Liver (tissue), 9 donors: Measurements from ENCODE around the gene TBL1X. TPM values are rescaled to one million over a fixed set of nuclear protein-coding genes. Genes with fewer than 3 reads are reported as not detected.

ENCODE experiments used
- DNase-seq: peaks from one replicate; pipeline ENCODE4 v3.0.0-alpha.2; 2017; ENCODE audit warnings: low spot score
- H3K27ac ChIP-seq, 2 donors: one replicate each; pipeline ENCODE4 v1.7.0; 2013; ENCODE audit warnings: inconsistent platforms in 2 of 2, low read length in 2 of 2, control low read depth in 1 of 2, low read depth in 1 of 2, mild to moderate bottlenecking in 1 of 2
- H3K27me3 ChIP-seq, 4 donors: one replicate each; pipeline versions ENCODE4 v1.6.1 to v1.7.0; 2013; ENCODE audit warnings: low read length in 3 of 4, inconsistent platforms in 1 of 4, mild to moderate bottlenecking in 1 of 4, moderate library complexity in 1 of 4; ENCODE audit not compliant: control insufficient read depth in 4 of 4, insufficient read depth in 4 of 4
- H3K36me3 ChIP-seq, 4 donors: one replicate each; pipeline versions ENCODE4 v1.6.1 to v1.7.0; 2013; ENCODE audit warnings: low read length in 3 of 4, mild to moderate bottlenecking in 3 of 4, low read depth in 1 of 4, moderate library complexity in 1 of 4; ENCODE audit not compliant: control insufficient read depth in 4 of 4, insufficient read depth in 3 of 4
- H3K4me1 ChIP-seq, 4 donors: one replicate each; pipeline versions ENCODE4 v1.6.1 to v1.7.0; 2013; ENCODE audit warnings: low read length in 3 of 4, mild to moderate bottlenecking in 3 of 4, moderate library complexity in 1 of 4; ENCODE audit not compliant: control insufficient read depth in 4 of 4, insufficient read depth in 4 of 4
- H3K4me3 ChIP-seq, 3 donors: one replicate each; pipeline versions ENCODE4 v1.6.1 to v1.7.0; 2013; ENCODE audit warnings: low read length in 3 of 3, control low read depth in 1 of 3, low read depth in 1 of 3, mild to moderate bottlenecking in 1 of 3
- H3K9ac ChIP-seq, 2 donors: one replicate each; pipeline ENCODE4 v1.7.0; 2013; ENCODE audit warnings: low read length in 2 of 2, mild to moderate bottlenecking in 2 of 2, moderate library complexity in 2 of 2, control low read depth in 1 of 2, low read depth in 1 of 2
- H3K9me3 ChIP-seq, 4 donors: one replicate each; pipeline versions ENCODE4 v1.6.1 to v1.7.0; 2013; ENCODE audit warnings: low read length in 3 of 4; ENCODE audit not compliant: control insufficient read depth in 4 of 4
- EGR1 ChIP-seq, 2 donors: IDR thresholded peaks; 2 replicates each; pipeline ENCODE4 v1.6.1; 2016 to 2018; ENCODE audit warnings: antibody characterized with exemption in 2 of 2, low read depth in 2 of 2
- FOXA1 ChIP-seq: IDR thresholded peaks from 2 replicates; pipeline ENCODE4 v1.6.1; 2016; ENCODE audit warnings: antibody characterized with exemption
- FOXA2 ChIP-seq: IDR thresholded peaks from 2 replicates; pipeline ENCODE4 v1.6.1; 2016; ENCODE audit warnings: antibody characterized with exemption
- GABPA ChIP-seq, 2 donors: IDR thresholded peaks in 1 of 2; conservative IDR thresholded peaks in 1 of 2; 2 replicates each; pipeline ENCODE4 v1.6.1; 2016; ENCODE audit warnings: antibody characterized with exemption in 2 of 2, mild to moderate bottlenecking in 1 of 2, moderate library complexity in 1 of 2
- HNF4A ChIP-seq, 2 donors: conservative IDR thresholded peaks; 2 replicates each; pipeline ENCODE4 v1.6.1; 2016; ENCODE audit warnings: antibody characterized with exemption in 2 of 2, mild to moderate bottlenecking in 2 of 2
- HNF4G ChIP-seq: IDR thresholded peaks from 2 replicates; pipeline ENCODE4 v1.6.1; 2016; ENCODE audit warnings: antibody characterized with exemption
- MAX ChIP-seq: IDR thresholded peaks from 2 replicates; pipeline ENCODE4 v1.6.1; 2016; ENCODE audit warnings: antibody characterized with exemption
- NR2F2 ChIP-seq: IDR thresholded peaks from 2 replicates; pipeline ENCODE4 v1.6.1; 2016; ENCODE audit warnings: antibody characterized with exemption
- RAD21 ChIP-seq, 2 donors: IDR thresholded peaks; 2 replicates each; pipeline ENCODE4 v1.6.1; 2016; ENCODE audit warnings: antibody characterized with exemption in 2 of 2, mild to moderate bottlenecking in 2 of 2
- RXRA ChIP-seq, 2 donors: IDR thresholded peaks; 2 replicates each; pipeline ENCODE4 v1.6.1; 2017 to 2018; ENCODE audit warnings: antibody characterized with exemption in 2 of 2, mild to moderate bottlenecking in 1 of 2
- SP1 ChIP-seq: IDR thresholded peaks from 2 replicates; pipeline ENCODE4 v1.6.1; 2018; ENCODE audit warnings: antibody characterized with exemption, mild to moderate bottlenecking
- TAF1 ChIP-seq: conservative IDR thresholded peaks from 2 replicates; pipeline ENCODE4 v1.6.1; 2016; ENCODE audit warnings: antibody characterized with exemption, mild to moderate bottlenecking
- YY1 ChIP-seq: IDR thresholded peaks from 2 replicates; pipeline ENCODE4 v1.6.1; 2016; ENCODE audit warnings: antibody characterized with exemption, mild to moderate bottlenecking
- ZBTB33 ChIP-seq: IDR thresholded peaks from 2 replicates; pipeline ENCODE4 v1.6.1; 2016; ENCODE audit warnings: antibody characterized with exemption
- WGBS: extraction: QIAGEN DNeasy Blood & Tissue Kit; methylation state at CpG from one replicate; pipeline ENCODE4 v1.1.7; 2013; 5-methylcytosine and 5-hydroxymethylcytosine counted together
- polyA plus RNA-seq, 2 donors: library from polyadenylated mRNA; stranded (reverse) in 1 of 2; unstranded in 1 of 2; fragments of 200-250 nt in 1 of 2; fragments of >200 nt in 1 of 2; fragmentation: Nextera tagmentation in 1 of 2; extraction: Ambion mirVana in 1 of 2; gene quantifications; one replicate each; pipeline versions ENCODE4 v1.2.1 to v1.2.3, GENCODE V29; 2013 to 2015
- total RNA-seq, 2 donors: library from RNA; depleted of rRNA; stranded (reverse); fragments of >200 nt; gene quantifications; one replicate each; pipeline ENCODE4 v1.2.3, GENCODE V29; 2014
- TF ChIP-seq, protein P1 (sequence below): fragments of 150-350 bp; IDR thresholded peaks from 2 replicates; pipeline ENCODE4 v1.5.1; 2017; ENCODE audit warnings: improper control_type of control experiment, low read depth, low read length; ENCODE audit not compliant: missing input control
- TF ChIP-seq, protein P2 (sequence below): IDR thresholded peaks from 2 replicates; pipeline ENCODE4 v1.6.1; 2016; ENCODE audit warnings: antibody characterized with exemption
- donor health status: healthy.
- donor health status: healthy.
- donor health status: healthy.
- donor health status: healthy.
- donor health status: healthy.

TBL1X gene
- total and polyA plus RNA-seq, 4 donors, result 11.2 to 15.1 (median 11.8) TPM

GRCh38 chrX:9440116-9440844, 24.6 kb upstream of the TBL1X start (continued):
- TF ChIP-seq, protein P1, sequence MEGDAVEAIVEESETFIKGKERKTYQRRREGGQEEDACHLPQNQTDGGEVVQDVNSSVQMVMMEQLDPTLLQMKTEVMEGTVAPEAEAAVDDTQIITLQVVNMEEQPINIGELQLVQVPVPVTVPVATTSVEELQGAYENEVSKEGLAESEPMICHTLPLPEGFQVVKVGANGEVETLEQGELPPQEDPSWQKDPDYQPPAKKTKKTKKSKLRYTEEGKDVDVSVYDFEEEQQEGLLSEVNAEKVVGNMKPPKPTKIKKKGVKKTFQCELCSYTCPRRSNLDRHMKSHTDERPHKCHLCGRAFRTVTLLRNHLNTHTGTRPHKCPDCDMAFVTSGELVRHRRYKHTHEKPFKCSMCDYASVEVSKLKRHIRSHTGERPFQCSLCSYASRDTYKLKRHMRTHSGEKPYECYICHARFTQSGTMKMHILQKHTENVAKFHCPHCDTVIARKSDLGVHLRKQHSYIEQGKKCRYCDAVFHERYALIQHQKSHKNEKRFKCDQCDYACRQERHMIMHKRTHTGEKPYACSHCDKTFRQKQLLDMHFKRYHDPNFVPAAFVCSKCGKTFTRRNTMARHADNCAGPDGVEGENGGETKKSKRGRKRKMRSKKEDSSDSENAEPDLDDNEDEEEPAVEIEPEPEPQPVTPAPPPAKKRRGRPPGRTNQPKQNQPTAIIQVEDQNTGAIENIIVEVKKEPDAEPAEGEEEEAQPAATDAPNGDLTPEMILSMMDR, result no peak
- no peak for TF ChIP-seq TAF1
- no peak for TF ChIP-seq RAD21 (IDR thresholded peaks at IDR 0.05)
- TF ChIP-seq EGR1 (IDR thresholded peaks at IDR 0.05; ENCODE audit: low read depth in 2 of 2), result no peak

GRCh38 chrX:9442056-9442455, 22.8 kb upstream of the TBL1X start:
- Histone ChIP-seq H3K36me3 (no peaks in the 10 kb centered on the region), H3K4me3 (no peak overlapping the region), H3K4me1 (no peaks in the 10 kb centered on the region), H3K27ac (no peak overlapping the region), H3K9me3 (no peaks in the 10 kb centered on the region), H3K27me3 (no peaks in the 10 kb centered on the region), H3K9ac (no peak overlapping the region)
- WGBS, result 67% methylated on average over 4 of the region's 4 CpGs
- TF ChIP-seq GABPA (IDR thresholded peaks at IDR 0.05 in 1 of 2, conservative IDR thresholded peaks at IDR 0.05 in 1 of 2) (no peak), HNF4A (conservative IDR thresholded peaks at IDR 0.05) (no peak), SP1 (no peak), YY1 (no peak), ZBTB33 (no peak), RXRA (IDR thresholded peaks at IDR 0.05) (no peak), FOXA2 (no peak), HNF4G (no peak), NR2F2 (no peak), FOXA1 (no peak), RAD21 (IDR thresholded peaks at IDR 0.05) (no peak), EGR1 (IDR thresholded peaks at IDR 0.05; ENCODE audit: low read depth in 2 of 2) (no peak)
- DNase-seq, result no peak

GRCh38 chrX:9443327-9443726, 21.5 kb upstream of the TBL1X start:
- no peak overlapping the region for H3K4me3 ChIP-seq
- H3K9me3 ChIP-seq, result no peaks in the 10 kb centered on the region
- H3K27ac ChIP-seq, result no peak overlapping the region

More at GRCh38 chrX:9443327-9443726, 21.5 kb upstream of the TBL1X start:
- no peaks in the 10 kb centered on the region for H3K36me3 ChIP-seq
- no peaks in the 10 kb centered on the region for H3K27me3 ChIP-seq
- H3K4me1 ChIP-seq, result no peaks in the 10 kb centered on the region
- DNase-seq, result no peak
- 93% methylated on average over 20 of the region's 20 CpGs for WGBS
- no peak overlapping the region for H3K9ac ChIP-seq
- TF ChIP-seq YY1 (no peak), HNF4A (conservative IDR thresholded peaks at IDR 0.05) (no peak), GABPA (IDR thresholded peaks at IDR 0.05 in 1 of 2, conservative IDR thresholded peaks at IDR 0.05 in 1 of 2) (no peak), EGR1 (IDR thresholded peaks at IDR 0.05; ENCODE audit: low read depth in 2 of 2) (no peak), RAD21 (IDR thresholded peaks at IDR 0.05) (no peak), FOXA2 (no peak), NR2F2 (no peak), RXRA (IDR thresholded peaks at IDR 0.05) (no peak), HNF4G (no peak), MAX (no peak), TAF1 (no peak)
- TF ChIP-seq, protein P2, sequence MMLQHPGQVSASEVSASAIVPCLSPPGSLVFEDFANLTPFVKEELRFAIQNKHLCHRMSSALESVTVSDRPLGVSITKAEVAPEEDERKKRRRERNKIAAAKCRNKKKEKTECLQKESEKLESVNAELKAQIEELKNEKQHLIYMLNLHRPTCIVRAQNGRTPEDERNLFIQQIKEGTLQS, result no peak
